NCI-H2081 treated with DMSO at 0.1 percent for 48 hours (cell line): ENCODE measurements around the gene THRAP3.

Experiments used
- DNase-seq: peaks from one replicate; lab custom pipeline; 2025; lab: John Stamatoyannopoulos, UW

THRAP3 gene

DNA sequence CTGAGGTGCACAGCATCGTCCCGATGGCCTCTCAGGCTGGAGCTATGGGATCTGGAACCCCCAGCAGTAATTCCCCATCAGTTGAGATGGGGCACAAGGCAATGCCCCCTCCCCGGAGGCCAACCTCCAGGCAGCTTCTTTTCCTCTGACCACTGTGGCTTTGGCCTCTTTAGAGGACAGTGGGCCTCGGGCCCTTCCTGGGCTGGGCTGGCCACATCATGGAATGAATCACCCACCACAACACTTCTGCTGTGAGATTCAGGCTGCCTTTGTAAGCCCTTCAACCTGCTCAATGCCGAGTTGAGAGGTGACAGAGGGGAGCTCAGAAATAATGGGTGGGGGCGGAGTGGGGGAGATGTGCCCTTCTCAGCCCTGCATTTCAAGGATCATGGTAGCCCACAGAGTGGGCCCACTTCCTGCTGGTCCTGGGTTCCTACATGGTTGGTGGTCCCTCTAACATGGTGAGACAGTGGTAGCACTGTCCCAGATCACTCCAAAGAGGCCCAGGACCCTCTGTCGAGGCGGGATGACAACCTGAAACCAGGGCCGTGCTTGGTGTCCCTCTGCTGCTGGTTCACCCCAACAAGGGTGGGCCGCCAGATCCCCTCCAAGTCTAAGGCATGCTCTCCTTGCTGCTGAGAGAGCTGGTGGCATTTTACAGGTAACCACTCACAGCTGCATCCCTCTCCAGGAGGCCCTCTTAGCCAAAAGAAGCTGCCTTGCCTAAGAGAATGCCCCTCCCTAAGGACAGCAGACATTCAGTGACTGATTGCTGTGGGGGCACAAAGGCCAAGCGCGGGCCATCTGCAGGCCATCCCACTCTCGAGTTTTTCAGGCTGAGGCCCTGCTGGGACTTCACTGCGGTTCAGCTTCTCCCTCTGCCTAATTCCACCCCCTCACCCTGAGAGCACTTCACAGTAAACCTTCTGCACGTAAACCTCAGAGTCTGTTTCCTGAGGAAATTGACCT lies 129.0 kb downstream of the THRAP3 start:
- DNase-seq: no peak

DNA sequence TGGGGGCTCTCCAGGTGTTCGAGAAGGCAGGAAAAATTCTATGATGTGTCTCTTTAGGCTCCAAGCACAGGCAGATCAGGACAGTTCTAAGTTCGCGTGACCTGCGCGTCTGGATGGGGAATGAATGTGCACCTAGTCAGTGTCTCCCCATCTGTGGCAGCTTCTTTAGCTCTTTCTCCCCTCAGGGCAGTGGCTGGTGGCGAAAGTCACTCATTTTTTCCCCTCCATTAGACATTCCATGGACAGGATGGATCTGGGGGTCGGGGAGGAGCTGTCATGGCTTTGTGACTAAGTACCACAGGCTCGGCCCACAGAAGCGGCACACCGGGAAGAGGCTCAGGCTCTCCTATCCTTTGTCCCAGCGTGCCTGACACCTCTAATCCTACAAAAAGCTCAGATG lies 130.2 kb downstream of the THRAP3 start:
- no peak for DNase-seq
